Stimulated activated CD4-positive, alpha-beta T cell treated with anti-CD3 and anti-CD28 coated beads, Interleukin-12 subunit alpha, Interleukin-12 subunit beta, amount 100 ng/mL, for 24 hours (primary cell): ENCODE data around the gene VMAC.

Experiments used
- DNase-seq, 2 experiments: peaks; one replicate each; pipeline ENCODE4 v3.0.0-alpha.2; 2020; ENCODE audit warnings: low read depth in 2 of 2

Gene VMAC

GRCh38 chr19:5905114-5905778 is 574 bp downstream of the VMAC start:
- no peak for DNase-seq

- DNase-seq: no peak
Observed at GRCh38 chr19:5907241-5907640, 2.6 kb downstream of the VMAC start.

GRCh38 chr19:5908773-5909442 is 4.2 kb downstream of the VMAC start:
- DNase-seq: no peak

GRCh38 chr19:5910638-5910907 is 5.9 kb downstream of the VMAC start:
- no peak for DNase-seq

- no peak for DNase-seq
Observed at GRCh38 chr19:5911366-5911765, 6.7 kb downstream of the VMAC start.

GRCh38 chr19:5913739-5914357 is 9.2 kb downstream of the VMAC start, which contains the start of gene CAPS:
TSS of gene CAPS (plus strand) at chr19:5914254. CDS start at chr19:5914407, 153 bp downstream.
- DNase-seq: no peak

GRCh38 chr19:5914358-5914774 is 9.7 kb downstream of the VMAC start:
- DNase-seq: no peak

- no peak for DNase-seq
Observed at GRCh38 chr19:5914946-5915781, 10.5 kb downstream of the VMAC start.

- no peak for DNase-seq
Observed at GRCh38 chr19:5915782-5916165, 11.1 kb downstream of the VMAC start.

- no peak for DNase-seq
Observed at GRCh38 chr19:5916181-5916708, 11.6 kb downstream of the VMAC start.

GRCh38 chr19:5917431-5918107 is 12.9 kb downstream of the VMAC start:
- no peak for DNase-seq

GRCh38 chr19:5918463-5919079 is 13.9 kb downstream of the VMAC start:
- DNase-seq: no peak

GRCh38 chr19:5921516-5922160 is 17.0 kb downstream of the VMAC start:
- DNase-seq: no peak

- no peak for DNase-seq
Observed at GRCh38 chr19:5922161-5922545, 17.5 kb downstream of the VMAC start.

GRCh38 chr19:5923356-5923755 is 18.7 kb downstream of the VMAC start:
- no peak for DNase-seq

GRCh38 chr19:5925830-5926427 is 21.3 kb downstream of the VMAC start:
- DNase-seq: no peak

- DNase-seq: no peak
Observed at GRCh38 chr19:5926641-5927440, 22.2 kb downstream of the VMAC start.

GRCh38 chr19:5927441-5927821 is 22.8 kb downstream of the VMAC start:
- DNase-seq: no peak

GRCh38 chr19:5929179-5929578 is 24.5 kb downstream of the VMAC start:
- no peak for DNase-seq
